ENCODE data around the gene VAC14.

Gene VAC14

GRCh38 chr16:70764632-70765031, 36.3 kb downstream of the VAC14 start:
- no peak for DNase-seq (ENCODE audit: low read depth)

DNA sequence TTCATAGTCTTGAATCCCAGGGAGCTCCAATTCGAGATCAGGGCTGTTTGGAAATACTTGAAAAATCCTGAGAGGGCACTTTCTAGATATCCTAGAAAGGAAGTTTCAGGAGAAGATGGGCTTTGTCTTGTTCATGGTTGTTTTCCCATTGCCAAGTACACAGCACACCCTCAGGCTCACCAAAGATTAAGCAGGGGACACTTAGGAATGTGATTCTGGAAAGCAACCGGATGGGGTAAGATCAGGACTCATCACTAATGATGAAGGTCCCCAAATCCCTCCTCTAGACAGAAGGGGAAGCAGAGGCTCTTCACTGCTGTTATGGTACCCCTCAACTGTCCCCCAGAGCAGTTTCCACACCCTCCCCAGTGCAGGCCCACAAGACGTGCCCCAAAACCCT, 40.7 kb downstream of the VAC14 start:
- DNase-seq (ENCODE audit: low read depth), result no peak

GRCh38 chr16:70759666-70760065, 41.3 kb downstream of the VAC14 start:
- DNase-seq (ENCODE audit: low read depth), result no peak

DNA sequence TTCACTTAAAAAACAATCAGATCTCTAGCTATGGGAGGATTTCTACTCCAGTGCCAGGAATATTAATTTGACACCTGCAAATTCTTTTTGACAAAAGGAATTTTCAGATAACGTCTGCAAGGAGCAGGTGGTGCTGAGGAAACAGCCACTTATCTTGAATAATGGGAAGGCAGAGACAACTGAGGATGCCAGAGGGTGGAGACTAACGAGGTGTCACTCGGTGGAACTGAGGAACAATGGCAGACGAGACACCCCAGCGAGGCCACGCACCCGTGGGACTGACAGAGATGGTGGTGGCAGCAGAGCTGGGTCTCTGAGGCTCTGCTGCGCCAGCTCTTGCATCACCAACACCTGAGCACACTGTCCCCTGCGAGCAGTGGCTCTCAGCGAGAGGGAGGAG, 42.2 kb downstream of the VAC14 start:
- DNase-seq (ENCODE audit: low read depth), result no peak

DNA sequence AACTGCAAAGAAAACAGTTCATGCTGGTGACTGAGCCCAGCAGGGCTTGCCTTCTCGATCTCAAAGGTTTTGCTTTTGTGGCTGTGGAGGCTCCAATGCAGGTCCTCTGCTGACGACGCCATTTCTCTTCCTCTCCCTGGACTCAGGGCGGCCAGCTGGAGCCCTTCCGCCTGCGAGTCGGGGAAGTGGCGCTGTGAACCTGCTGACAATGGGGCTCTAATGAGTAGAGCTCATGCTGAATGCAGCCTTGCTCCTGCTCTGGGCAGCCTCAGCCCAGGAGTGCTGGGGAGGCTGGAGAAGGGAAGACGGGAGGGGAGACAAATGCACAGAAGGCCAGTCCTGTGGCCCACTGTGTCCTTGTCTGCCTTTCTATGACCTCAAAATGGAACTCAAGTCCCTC, 43.8 kb downstream of the VAC14 start:
- DNase-seq (ENCODE audit: low read depth), result no peak

DNA sequence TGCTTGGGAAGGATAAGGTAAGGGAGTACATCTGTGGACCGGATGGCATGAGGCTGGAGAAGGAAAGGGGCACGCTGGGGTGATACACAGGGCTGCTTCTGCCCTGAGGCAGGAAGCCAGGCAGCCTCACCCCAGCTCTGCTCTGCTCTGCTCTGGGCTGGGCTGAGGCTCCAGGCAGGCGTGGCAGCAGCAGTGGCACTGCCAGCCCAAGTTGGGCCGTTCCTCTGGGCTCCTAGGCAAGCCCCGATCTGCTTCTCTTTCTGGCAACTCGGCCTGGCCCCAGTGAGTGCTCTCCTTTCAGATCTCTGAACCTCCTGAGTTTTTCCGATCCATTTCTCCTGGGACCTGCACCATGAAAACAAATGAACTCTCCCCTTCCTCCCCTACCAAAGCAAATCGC, 44.9 kb downstream of the VAC14 start:
- DNase-seq (ENCODE audit: low read depth), result no peak

DNA sequence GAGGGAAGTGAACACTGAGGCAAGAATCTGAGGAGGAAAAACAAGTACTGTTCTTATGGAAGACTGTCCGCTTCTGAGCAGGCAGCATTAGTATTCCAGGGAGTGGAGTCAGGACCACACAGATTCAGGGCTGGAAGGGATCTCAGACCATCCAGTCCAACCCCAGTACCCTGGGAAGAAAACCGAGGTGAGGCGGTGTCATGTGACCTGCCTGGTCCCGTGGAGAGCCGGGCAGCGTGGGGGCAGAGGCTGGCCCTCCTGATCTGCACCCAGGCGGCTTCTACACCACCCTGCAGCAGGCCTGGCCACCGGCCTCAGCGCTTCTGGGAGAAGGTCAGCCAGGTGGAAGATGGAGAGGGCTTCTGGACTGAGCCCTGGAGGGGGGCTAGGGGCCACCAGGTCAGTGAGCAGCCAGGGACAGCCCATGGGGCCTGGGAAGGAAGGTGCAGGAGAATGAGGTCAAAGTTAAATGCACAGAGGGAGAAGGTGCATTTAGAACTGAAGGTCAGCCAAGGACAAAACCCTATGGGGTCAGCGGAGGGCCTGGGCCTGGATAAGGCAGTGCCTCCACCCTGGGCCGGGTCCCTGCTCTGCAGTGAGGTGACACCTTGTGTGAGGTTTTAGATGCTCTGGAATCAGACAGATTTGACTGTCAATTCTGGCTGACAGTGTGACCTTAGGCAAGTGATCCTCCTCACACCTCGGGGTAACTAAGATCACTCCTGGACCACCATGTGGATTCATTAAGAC, 45.9 kb downstream of the VAC14 start:
- no peak for DNase-seq (ENCODE audit: low read depth)

- DNase-seq (ENCODE audit: low read depth), result no peak
Observed at GRCh38 chr16:70754371-70754770, 46.6 kb downstream of the VAC14 start.

DNA sequence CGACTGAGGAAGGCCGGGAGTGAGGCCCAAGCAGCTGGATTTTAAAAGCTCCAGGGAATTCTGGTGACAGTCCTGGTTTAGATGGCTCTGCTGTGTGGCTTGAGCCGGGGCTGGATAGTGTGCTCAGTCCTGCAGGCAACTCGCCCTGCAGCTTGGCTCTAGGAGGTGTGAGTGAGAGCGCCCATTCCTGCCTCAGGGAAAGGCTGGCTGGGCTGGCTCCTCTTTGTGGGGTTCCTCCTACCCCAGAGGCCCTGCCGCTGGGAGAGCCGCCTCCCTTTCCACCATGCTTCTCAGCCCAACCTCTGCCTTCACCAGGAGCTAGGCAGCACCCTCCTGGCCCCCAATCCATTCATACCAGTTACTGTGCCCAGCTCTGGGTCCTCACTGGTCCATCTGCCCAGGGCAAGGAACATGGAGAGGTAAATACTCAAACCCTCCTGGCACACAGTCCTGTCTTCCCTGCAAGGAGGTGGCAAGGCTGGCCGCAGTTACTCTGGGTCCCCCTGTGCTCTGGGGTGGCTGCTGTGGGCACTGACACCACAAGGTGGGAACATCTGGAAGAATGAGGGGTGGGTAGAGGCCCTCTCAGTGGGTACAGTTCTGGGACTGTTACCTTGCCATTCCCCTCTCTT, 47.1 kb downstream of the VAC14 start:
- DNase-seq (ENCODE audit: low read depth), result no peak

- DNase-seq (ENCODE audit: low read depth), result no peak
Observed at GRCh38 chr16:70753228-70753627, 47.7 kb downstream of the VAC14 start.

DNA sequence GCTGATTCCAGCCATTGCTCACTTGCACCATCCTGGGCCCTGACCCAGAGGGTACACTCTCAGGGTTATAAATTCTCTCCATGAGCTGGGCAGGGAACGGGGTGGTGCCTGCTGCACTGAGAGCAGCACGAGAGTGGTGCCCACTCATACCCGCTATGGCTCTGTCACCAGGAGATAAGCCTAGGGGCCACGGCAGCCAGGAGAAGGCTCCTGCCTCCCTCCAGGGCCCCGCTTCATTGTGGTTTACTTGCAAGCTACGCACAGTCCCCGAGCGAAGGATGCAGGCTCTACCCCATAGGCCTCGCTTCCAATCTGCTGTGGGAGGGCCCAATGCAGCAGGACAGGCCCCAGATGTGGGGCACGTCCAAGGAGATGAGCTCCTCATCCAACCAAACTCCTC, 48.5 kb downstream of the VAC14 start:
- DNase-seq (ENCODE audit: low read depth), result no peak

DNA sequence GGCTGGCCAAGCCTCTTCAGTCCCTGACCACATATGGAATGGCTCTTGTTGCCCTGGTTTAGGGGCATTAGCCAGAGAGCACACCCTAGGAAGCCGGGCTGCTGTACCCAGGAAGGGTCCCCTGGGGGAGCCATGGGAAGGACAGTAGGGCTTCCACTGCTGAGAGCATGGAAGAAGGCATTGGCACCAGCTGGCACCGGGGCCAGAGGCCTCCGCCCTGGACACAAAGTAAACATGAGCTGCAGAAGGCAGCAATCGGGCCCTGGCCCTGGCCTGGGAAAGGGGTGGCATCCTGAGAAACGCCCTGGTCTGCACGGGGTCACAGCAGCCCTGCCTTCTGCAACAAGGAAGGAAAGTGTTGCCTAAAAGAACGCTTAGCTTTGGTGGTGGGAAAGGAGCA, 49.4 kb downstream of the VAC14 start:
- DNase-seq (ENCODE audit: low read depth), result no peak

- no peak for DNase-seq (ENCODE audit: low read depth)
Observed at GRCh38 chr16:70750893-70751467, 50.0 kb downstream of the VAC14 start.

DNA sequence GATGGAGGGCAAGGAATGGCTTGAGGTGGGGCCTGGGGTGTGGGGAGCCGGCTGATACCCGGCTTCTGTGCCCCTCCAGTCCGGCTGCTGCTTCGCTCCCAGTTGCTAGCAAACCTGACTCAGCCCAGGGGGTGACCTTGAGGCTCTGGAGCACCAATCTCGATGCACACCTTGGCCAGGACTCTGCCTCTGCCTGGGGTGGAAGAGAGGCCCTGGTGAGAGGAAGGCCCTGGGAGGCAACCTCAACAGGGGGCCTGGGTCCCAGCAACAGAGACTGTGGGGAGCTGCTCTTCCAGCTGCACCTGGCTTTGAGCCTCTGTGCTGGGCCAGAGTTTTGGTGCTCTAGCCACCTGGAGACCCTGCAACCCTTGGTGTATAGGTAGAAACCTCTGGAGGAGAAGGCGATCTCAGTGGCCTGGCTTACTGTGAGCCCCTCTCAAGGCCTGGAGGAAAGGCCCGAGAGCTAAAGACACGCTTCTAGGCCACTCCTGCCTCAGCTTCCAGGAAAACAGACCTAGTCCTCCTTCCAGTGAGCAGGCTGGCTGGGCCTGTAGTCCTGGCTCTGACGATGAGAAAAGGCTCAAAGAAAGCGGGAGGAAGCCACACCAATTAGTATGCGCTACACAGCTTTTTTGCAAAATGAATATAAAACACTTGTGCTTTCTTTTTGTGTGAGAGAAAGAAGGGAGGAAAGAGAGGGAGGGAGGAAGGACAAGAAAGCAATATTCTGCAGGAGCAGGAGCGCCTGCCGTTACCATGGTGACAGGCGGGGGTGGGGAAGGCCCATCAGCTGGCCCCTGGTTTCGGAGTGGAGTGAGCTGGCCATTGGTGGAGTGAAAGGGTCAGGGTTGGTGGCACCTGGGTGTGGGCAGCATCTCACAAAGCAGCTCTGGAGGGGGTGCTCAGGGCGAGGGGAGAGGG, 51.0 kb downstream of the VAC14 start:
- no peak for DNase-seq (ENCODE audit: low read depth)

DNA sequence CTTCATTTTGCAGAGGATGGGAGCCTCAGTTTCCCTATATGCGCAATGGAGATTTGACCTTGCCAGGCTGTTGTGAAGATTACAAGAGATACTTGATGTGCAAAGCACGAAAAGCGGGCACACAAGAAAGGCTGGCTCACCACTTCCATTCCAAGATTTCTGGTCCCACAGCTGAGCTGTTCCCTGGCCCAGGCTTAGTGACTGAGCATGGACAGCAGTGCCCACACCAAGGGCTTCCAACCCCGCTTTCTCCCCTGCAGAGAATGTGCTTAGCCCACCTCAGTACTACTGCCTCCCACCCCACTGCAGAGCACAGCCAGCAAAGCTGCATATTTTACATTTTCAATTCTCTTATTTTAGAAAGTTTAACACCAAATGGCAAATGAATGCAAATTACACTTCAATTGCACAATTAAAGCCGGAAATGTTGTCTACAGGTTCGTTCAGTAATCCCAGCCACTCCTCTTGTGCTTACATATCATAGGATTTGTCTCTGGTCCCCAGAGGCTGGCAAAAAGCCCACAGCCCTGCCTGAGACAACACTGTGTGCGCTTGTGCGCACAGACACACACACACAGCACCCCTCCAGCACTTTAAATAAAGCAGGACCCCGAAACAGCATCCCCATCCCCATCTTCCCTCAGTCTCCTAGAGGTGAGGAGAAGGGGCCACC, 51.8 kb downstream of the VAC14 start:
- no peak for DNase-seq (ENCODE audit: low read depth)

DNA sequence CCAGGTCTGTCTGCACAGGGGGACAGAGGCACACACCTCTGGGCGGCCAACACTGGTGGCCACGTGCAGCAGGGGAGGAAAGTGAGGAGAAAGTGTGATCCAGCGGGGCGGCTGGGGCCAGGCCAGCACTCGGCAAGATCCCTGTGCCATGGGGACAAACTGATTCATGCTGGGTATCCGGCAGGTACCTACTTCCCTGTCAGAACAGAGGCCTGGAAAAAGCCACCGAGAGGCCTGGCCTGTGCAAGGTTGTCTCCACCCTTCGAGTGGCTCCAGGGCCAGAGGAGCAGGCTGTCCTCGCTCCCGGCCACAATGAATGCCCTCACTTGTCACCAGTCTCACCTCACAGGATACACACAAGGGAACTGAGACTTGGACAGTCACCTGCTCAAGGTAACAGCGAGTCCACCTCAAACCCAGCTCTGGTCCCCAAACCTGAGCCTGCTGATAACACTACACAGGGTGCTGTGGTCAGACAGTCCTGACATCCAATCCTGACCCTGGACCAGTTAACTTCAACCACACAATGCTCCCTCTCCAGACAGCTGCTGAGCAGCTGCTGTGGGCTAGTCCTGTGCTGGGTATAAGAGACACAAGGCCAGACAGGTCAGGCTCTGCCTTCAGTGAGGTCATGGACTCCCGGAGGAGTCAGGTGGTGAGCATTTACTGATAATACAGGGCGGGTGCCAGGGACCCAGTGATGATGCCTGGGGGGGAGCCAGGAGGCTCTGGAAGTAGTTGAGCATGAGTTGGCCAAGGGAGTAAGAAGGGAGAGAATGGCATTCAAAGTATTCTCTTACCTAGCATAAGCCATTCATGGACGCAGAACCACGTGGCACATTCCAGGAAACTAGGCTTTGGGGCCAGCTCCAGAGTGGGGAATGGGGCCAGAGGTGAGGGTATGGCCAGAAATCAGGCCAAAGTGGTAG, 53.0 kb downstream of the VAC14 start:
- no peak for DNase-seq (ENCODE audit: low read depth)

- no peak for DNase-seq (ENCODE audit: low read depth)
Observed at GRCh38 chr16:70746708-70747424, 54.1 kb downstream of the VAC14 start.

GRCh38 chr16:70746040-70746707, 54.8 kb downstream of the VAC14 start:
- DNase-seq (ENCODE audit: low read depth), result no peak

- no peak for DNase-seq (ENCODE audit: low read depth)
Observed at GRCh38 chr16:70745536-70746025, 55.4 kb downstream of the VAC14 start.
